Loucy (cell line): Measurements from ENCODE around the gene FGF22.
A peak's percentile ranks its signal among the peaks of the same experiment; 100 is the strongest.

Experiments used
- H2AFZ ChIP-seq: fragments of 200-600 bp; sonication (generic); 2 replicates; pipeline ENCODE4 v1.6.0; 2016; ENCODE audit warnings: antibody characterized with exemption, mild to moderate bottlenecking, low read length, moderate library complexity
- H3F3A ChIP-seq: fragments of 200-600 bp; 2 replicates; pipeline ENCODE4 v1.6.0; 2016; ENCODE audit warnings: antibody characterized with exemption, low read depth, mild to moderate bottlenecking
- H3K27me3 ChIP-seq: fragments of 200-600 bp; sonication (generic); 2 replicates; pipeline ENCODE4 v1.6.1; 2014; ENCODE audit warnings: low read length, mild to moderate bottlenecking; ENCODE audit not compliant: insufficient read depth, poor library complexity, severe bottlenecking
- H3K36me3 ChIP-seq: fragments of 200-600 bp; sonication (generic); 2 replicates; pipeline ENCODE4 v1.6.1; 2016; ENCODE audit warnings: low read length; ENCODE audit not compliant: insufficient read depth
- H3K4me1 ChIP-seq: fragments of 200-600 bp; sonication (generic); 2 replicates; pipeline ENCODE4 v1.5.1; 2014; ENCODE audit warnings: low read length, mild to moderate bottlenecking; ENCODE audit not compliant: insufficient read depth, poor library complexity, severe bottlenecking
- H3K4me2 ChIP-seq: fragments of 200-600 bp; sonication (generic); 2 replicates; pipeline ENCODE4 v1.6.0; 2014; ENCODE audit warnings: antibody characterized with exemption, low read length, low read depth, mild to moderate bottlenecking; ENCODE audit not compliant: poor library complexity, severe bottlenecking
- H3K4me3 ChIP-seq: fragments of 200-600 bp; sonication (generic); 2 replicates; pipeline ENCODE4 v1.5.1; 2014; ENCODE audit warnings: low read length, mild to moderate bottlenecking, mixed read lengths; ENCODE audit not compliant: poor library complexity, severe bottlenecking
- H3K79me2 ChIP-seq: fragments of 200-600 bp; sonication (generic); 2 replicates; pipeline ENCODE4 v1.6.1; 2014; ENCODE audit warnings: low read length; ENCODE audit not compliant: insufficient read depth
- H3K9ac ChIP-seq: fragments of 200-600 bp; sonication (generic); 2 replicates; pipeline ENCODE4 v1.6.0; 2014; ENCODE audit warnings: mild to moderate bottlenecking, low read depth, low read length, moderate library complexity; ENCODE audit not compliant: poor library complexity, severe bottlenecking
- H3K9me2 ChIP-seq: fragments of 200-600 bp; sonication (generic); replicated peaks from 2 replicates; pipeline ENCODE4 v1.6.1; 2016; ENCODE audit warnings: low read depth, low read length, mixed read lengths
- H3K9me3 ChIP-seq: fragments of 200-600 bp; sonication (generic); 2 replicates; pipeline ENCODE4 v1.6.1; 2014; ENCODE audit warnings: mild to moderate bottlenecking, antibody characterized with exemption, low read length, low read depth; ENCODE audit not compliant: insufficient read depth
- H4K20me1 ChIP-seq: fragments of 200-600 bp; sonication (generic); 2 replicates; pipeline ENCODE4 v1.6.0; 2014; ENCODE audit warnings: antibody characterized with exemption, low read length, mild to moderate bottlenecking; ENCODE audit not compliant: insufficient read depth, poor library complexity, severe bottlenecking
- EZH2phosphoT487 ChIP-seq: fragments of 200-600 bp; IDR thresholded peaks from 2 replicates; pipeline ENCODE4 v1.6.1; 2018; ENCODE audit warnings: antibody characterized with exemption, mild to moderate bottlenecking, moderate library complexity, borderline replicate concordance
- TF ChIP-seq, protein P1 (sequence below): fragments of 200-600 bp; sonication (generic); conservative IDR thresholded peaks from 2 replicates; pipeline ENCODE4 v1.5.1; 2014; ENCODE audit warnings: mild to moderate bottlenecking, antibody characterized with exemption, low read length

Gene FGF22

DNA sequence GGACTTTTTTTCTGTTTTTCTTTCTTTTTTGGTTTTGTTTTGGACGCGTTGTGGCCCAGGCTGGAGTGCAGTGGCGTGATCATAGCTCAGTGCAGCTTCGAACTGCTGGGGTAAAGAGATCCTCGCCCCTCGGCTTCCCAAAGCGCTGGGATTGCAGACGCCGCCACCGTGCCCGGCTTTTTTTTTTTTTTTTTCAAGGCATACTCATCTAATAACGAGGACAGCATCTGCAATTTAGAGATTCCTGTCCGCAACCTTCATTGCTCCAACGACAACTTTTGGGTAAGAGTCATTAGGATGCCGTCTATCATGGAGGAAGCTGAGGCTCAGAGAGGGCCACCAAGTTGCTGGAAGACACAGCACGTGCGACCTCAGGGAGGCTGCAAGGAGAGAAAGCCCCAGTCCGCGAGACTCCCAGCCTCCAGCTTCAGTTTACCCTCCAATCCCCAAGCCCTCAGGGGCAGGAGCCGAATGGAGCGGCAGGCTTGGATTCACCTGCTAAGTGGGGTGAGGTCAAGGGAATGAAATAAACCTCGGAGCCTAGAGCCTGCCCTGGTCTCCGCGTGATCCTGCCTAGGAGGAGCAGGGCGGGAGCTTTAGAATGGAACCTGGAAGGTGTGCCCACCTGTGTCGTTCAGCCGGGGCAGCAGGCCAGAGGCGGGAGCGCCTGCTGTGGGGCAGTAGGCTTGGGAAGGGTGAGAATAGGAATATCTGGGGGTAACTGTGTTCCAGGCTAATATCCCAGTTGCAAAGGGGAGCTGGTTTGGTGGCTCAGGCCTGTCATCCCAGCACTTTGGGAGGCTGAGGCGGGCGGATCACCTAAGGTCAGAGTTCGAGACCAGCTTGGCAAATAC is 5.7 kb upstream of the FGF22 start:
- Histone ChIP-seq H3K4me3 (peak overlapping the region; percentile 96), H3K4me1 (peaks cover 13% of the 10 kb centered on the region), H3K9me3 (no peaks in the 10 kb centered on the region), H4K20me1 (peaks cover 5% of the 10 kb centered on the region), H3K79me2 (peaks cover 33% of the 10 kb centered on the region), H3F3A (no peaks in the 10 kb centered on the region), H3K4me2 (peak overlapping the region; percentile 97), H2AFZ (peak overlapping the region; percentile 96), H3K9ac (peak overlapping the region; percentile 68), H3K36me3 (0 out of 2 replicates have a peak, but pooled peaks cover 2% of the 10 kb centered on the region), H3K27me3 (no peaks in the 10 kb centered on the region), H3K9me2 (no peaks in the 10 kb centered on the region)
- TF ChIP-seq, protein P1, sequence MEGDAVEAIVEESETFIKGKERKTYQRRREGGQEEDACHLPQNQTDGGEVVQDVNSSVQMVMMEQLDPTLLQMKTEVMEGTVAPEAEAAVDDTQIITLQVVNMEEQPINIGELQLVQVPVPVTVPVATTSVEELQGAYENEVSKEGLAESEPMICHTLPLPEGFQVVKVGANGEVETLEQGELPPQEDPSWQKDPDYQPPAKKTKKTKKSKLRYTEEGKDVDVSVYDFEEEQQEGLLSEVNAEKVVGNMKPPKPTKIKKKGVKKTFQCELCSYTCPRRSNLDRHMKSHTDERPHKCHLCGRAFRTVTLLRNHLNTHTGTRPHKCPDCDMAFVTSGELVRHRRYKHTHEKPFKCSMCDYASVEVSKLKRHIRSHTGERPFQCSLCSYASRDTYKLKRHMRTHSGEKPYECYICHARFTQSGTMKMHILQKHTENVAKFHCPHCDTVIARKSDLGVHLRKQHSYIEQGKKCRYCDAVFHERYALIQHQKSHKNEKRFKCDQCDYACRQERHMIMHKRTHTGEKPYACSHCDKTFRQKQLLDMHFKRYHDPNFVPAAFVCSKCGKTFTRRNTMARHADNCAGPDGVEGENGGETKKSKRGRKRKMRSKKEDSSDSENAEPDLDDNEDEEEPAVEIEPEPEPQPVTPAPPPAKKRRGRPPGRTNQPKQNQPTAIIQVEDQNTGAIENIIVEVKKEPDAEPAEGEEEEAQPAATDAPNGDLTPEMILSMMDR, result no peak
- TF ChIP-seq EZH2phosphoT487, result no peak

DNA sequence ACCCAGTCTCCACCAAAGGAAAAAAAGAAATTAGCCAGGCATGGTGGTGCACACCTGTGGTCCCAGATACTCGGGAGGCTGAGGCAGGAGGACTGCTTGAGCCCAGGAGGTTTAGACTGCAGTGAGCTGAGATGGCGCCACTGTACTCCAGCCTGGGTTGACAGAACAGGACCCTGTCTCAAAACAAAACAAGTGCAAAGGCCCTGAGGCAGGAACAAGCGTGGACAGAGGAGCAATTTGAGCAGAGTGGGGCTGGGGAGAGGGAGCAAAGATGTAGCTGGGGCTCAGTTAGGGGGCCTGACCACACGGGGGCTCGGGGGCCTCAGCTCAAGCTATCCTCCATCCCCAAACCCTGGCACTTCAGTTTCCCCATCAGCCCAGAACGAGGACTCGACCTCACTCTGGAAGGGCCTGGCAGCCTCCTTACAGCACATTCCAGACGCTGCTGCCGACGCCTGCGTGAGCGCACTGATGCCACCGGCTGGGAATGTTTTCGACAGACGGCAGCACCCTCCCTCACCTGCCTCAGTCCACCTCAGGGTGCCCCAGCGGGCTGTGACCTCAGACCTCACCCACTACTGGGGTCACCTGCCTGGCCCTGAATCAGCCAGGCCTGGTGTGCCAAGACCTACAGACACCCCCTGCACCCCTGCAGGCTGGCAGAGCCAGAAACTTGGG is 4.6 kb upstream of the FGF22 start:
- TF ChIP-seq, protein P1, result no peak
- no peak for TF ChIP-seq EZH2phosphoT487
- no peaks in the 10 kb centered on the region for H3K27me3 ChIP-seq

DNA sequence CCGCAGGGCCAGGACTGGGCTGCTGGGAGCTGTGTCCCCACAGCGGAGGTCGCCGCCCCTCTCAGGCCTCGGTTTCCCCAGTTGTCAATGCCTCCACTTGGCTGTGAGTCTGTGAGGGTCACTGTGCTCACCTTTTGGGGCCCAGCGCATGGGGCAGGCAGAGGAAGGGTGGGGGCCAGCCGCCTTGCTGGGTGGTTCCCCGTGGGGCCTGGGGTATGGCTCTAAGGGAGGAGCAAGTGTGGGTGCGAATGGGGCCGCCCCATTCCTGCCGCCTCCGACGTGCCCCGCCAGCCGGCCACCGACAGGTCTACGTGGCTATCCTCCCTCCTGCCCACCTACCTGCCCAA is 800 bp upstream of the FGF22 start:
- Histone ChIP-seq H3K4me2 (no peak overlapping the region), H4K20me1 (no peaks in the 10 kb centered on the region), H3K4me1 (peaks cover 3% of the 10 kb centered on the region), H3K9me3 (no peaks in the 10 kb centered on the region), H2AFZ (no peak overlapping the region), H3K4me3 (no peak overlapping the region), H3K36me3 (no peaks in the 10 kb centered on the region), H3K9me2 (no peaks in the 10 kb centered on the region), H3K9ac (no peak overlapping the region), H3F3A (no peaks in the 10 kb centered on the region), H3K27me3 (no peaks in the 10 kb centered on the region), H3K79me2 (no peaks in the 10 kb centered on the region)
- TF ChIP-seq, protein P1, result no peak
- TF ChIP-seq EZH2phosphoT487, result no peak

More for the DNA sequence above, 4.6 kb upstream of the FGF22 start:
- Histone ChIP-seq H4K20me1 (peaks cover 5% of the 10 kb centered on the region), H3K4me2 (no peak overlapping the region), H3K9ac (no peak overlapping the region), H3K79me2 (peaks cover 29% of the 10 kb centered on the region), H3K36me3 (no peaks in the 10 kb centered on the region), H2AFZ (no peak overlapping the region), H3K9me3 (no peaks in the 10 kb centered on the region), H3F3A (no peaks in the 10 kb centered on the region), H3K4me3 (no peak overlapping the region), H3K9me2 (no peaks in the 10 kb centered on the region), H3K4me1 (peaks cover 11% of the 10 kb centered on the region)
